HCT116 (cell line): ENCODE measurements around the gene WBP1L. TPM values are rescaled to one million over a fixed set of nuclear protein-coding genes. Genes with fewer than 3 reads are reported as not detected.

Experiments
- ATAC-seq: fragments of 200-7000 bp; cut with Tn5 transposase; 2 replicates; pipeline ENCODE4 v1.9.1; 2020; ENCODE audit warnings: mild to moderate bottlenecking, moderate library complexity
- BruUV-seq: library from RNA; stranded (reverse); fragments of 400-500 nt; replicated peaks from 2 replicates; lab custom pipeline; 2021; lab: Mats Ljungman, UMichigan
- CTCF ChIA-PET: fragments of 300-600 bp; sonication (Branson Sonifier 250); formaldehyde crosslinking; loops from one replicate; lab custom pipeline; 2021; ENCODE audit warnings: antibody characterized with exemption; lab: Charles Lee
- POLR2A ChIA-PET: fragments of 300-600, 350-600 bp; sonication (Branson Sonifier 250); formaldehyde crosslinking; loops from one replicate; lab custom pipeline; 2021; ENCODE audit warnings: antibody characterized with exemption; lab: Charles Lee
- RAD21 ChIA-PET, 2 experiments: fragments of 300-600 bp; sonication (Branson Sonifier 250); formaldehyde crosslinking; loops; one replicate each; lab custom pipeline; 2023; ENCODE audit warnings: low total read pairs in 2 of 2; ENCODE audit not compliant: uncharacterized antibody in 2 of 2, unreplicated experiment in 2 of 2, low non-redundant PET in 1 of 2; lab: Charles Lee
- DNase-seq: peaks from one replicate; pipeline ENCODE4 v3.0.0-alpha.2; 2010; ENCODE audit warnings: low read depth, low spot score
- H2AFZ ChIP-seq: fragments of 200-600 bp; shearing (Covaris generic), sonication (generic); 2 replicates; pipeline ENCODE4 v1.6.1; 2017; ENCODE audit warnings: low read depth, mixed run types, mixed read lengths, antibody characterized with exemption, low read length; ENCODE audit not compliant: poor library complexity, severe bottlenecking
- H3K27ac ChIP-seq: 2 replicates; pipeline ENCODE4 v1.5.1; 2012; ENCODE audit warnings: low read depth, low read length
- H3K27me3 ChIP-seq: fragments of 200-600 bp; sonication (generic); 2 replicates; pipeline ENCODE4 v1.6.1; 2016; ENCODE audit warnings: mixed run types, low read length, mixed read lengths; ENCODE audit not compliant: insufficient read depth
- H3K36me3 ChIP-seq, 2 experiments: fragments of 200-500 bp in 1 of 2; fragments of 200-600 bp in 1 of 2; sonication (Bioruptor generic) in 1 of 2; sonication (generic) in 1 of 2; 2 replicates each; pipeline versions ENCODE4 v1.5.1 to v1.6.1; 2014 to 2016; ENCODE audit warnings: low read length in 2 of 2, inconsistent platforms in 1 of 2, mixed read lengths in 1 of 2, mixed run types in 1 of 2; ENCODE audit not compliant: insufficient read depth in 2 of 2, control insufficient read depth in 1 of 2
- H3K4me1 ChIP-seq, 2 experiments: fragments of 200-600 bp in 1 of 2; sonication (generic) in 1 of 2; 2 replicates each; pipeline versions ENCODE4 v1.5.1 to v1.6.1; 2012 to 2017; ENCODE audit warnings: low read length in 2 of 2, inconsistent platforms in 1 of 2, mild to moderate bottlenecking in 1 of 2, mixed read lengths in 1 of 2, mixed run types in 1 of 2, moderate library complexity in 1 of 2; ENCODE audit not compliant: insufficient read depth in 2 of 2, control insufficient read depth in 1 of 2
- H3K4me2 ChIP-seq: fragments of 200-600 bp; sonication (generic); 2 replicates; pipeline ENCODE4 v1.6.1; 2017; ENCODE audit warnings: mixed run types, low read length, mixed read lengths
- H3K4me3 ChIP-seq, 2 experiments: fragments of 200-600 bp in 1 of 2; sonication (generic) in 1 of 2; replicated peaks in 1 of 2; 2 replicates each; pipeline ENCODE4 v1.5.1; 2011 to 2016; ENCODE audit warnings: low read length in 2 of 2, control low read depth in 1 of 2, low read depth in 1 of 2, mild to moderate bottlenecking in 1 of 2, mixed read lengths in 1 of 2, mixed run types in 1 of 2
- H3K79me2 ChIP-seq: fragments of 200-600 bp; sonication (generic); 2 replicates; pipeline ENCODE4 v1.6.1; 2017; ENCODE audit warnings: mild to moderate bottlenecking, mixed run types, low read length, moderate library complexity, mixed read lengths; ENCODE audit not compliant: insufficient read depth
- H3K9ac ChIP-seq: fragments of 200-600 bp; sonication (generic); 2 replicates; pipeline ENCODE4 v1.6.1; 2016; ENCODE audit warnings: low read length, mixed read lengths
- H3K9me2 ChIP-seq: fragments of 200-600 bp; sonication (generic), shearing (Covaris generic); 2 replicates; pipeline ENCODE4 v1.6.1; 2017; ENCODE audit warnings: mixed run types, mild to moderate bottlenecking, moderate library complexity; ENCODE audit not compliant: insufficient read depth
- H3K9me3 ChIP-seq, 2 experiments: fragments of 200-500 bp in 1 of 2; fragments of 200-600 bp in 1 of 2; sonication (Bioruptor generic) in 1 of 2; sonication (generic) in 1 of 2; 2 replicates each; pipeline ENCODE4 v1.6.1; 2014 to 2017; ENCODE audit warnings: low read length in 2 of 2, mixed read lengths in 2 of 2, inconsistent platforms in 1 of 2, low read depth in 1 of 2, mild to moderate bottlenecking in 1 of 2, mixed run types in 1 of 2, moderate library complexity in 1 of 2; ENCODE audit not compliant: control insufficient read depth in 1 of 2, insufficient read depth in 1 of 2
- H4K20me1 ChIP-seq: fragments of 200-600 bp; sonication (generic), shearing (Covaris generic); 2 replicates; pipeline ENCODE4 v1.6.1; 2017; ENCODE audit warnings: mixed run types, mild to moderate bottlenecking, moderate library complexity; ENCODE audit not compliant: insufficient read depth
- ELF1 ChIP-seq: IDR thresholded peaks from 2 replicates; pipeline ENCODE4 v1.6.1; 2012; ENCODE audit warnings: low read depth, borderline replicate concordance
- EZH2phosphoT487 ChIP-seq: fragments of 200-600 bp; IDR thresholded peaks from 2 replicates; pipeline ENCODE4 v1.6.1; 2018; ENCODE audit warnings: antibody characterized with exemption, borderline replicate concordance
- FOSL1 ChIP-seq: IDR thresholded peaks from 2 replicates; pipeline ENCODE4 v1.6.1; 2012; ENCODE audit warnings: low read depth
- JUND ChIP-seq: IDR thresholded peaks from 2 replicates; pipeline ENCODE4 v1.6.1; 2012
- SIN3A ChIP-seq: IDR thresholded peaks from 2 replicates; pipeline ENCODE4 v1.6.1; 2012; ENCODE audit warnings: low read depth
- SP1 ChIP-seq: IDR thresholded peaks from 2 replicates; pipeline ENCODE4 v1.6.1; 2012; ENCODE audit warnings: low read depth
- ZFX ChIP-seq: fragments of 450-650 bp; IDR thresholded peaks from 2 replicates; pipeline ENCODE4 v1.6.1; 2017
- intact Hi-C: fragments of 100-400 bp; cut with micrococcal nuclease; formaldehyde crosslinking; loops from 2 replicates; pipeline ENCODE4 v1.10.0; 2022
- total RNA-seq: library from RNA; stranded (reverse); gene quantifications from one replicate; pipeline ENCODE4 v1.2.1, GENCODE V29; 2021; ENCODE audit not compliant: unreplicated experiment
- TF ChIP-seq, protein P1 (sequence below): IDR thresholded peaks from 2 replicates; pipeline ENCODE4 v1.6.1; 2011; ENCODE audit warnings: mild to moderate bottlenecking, low read length, moderate library complexity; ENCODE audit not compliant: insufficient replicate concordance; ENCODE audit errors: extremely low read depth
- TF ChIP-seq, protein P2 (sequence below): IDR thresholded peaks from 2 replicates; pipeline ENCODE4 v1.6.1; 2012; ENCODE audit warnings: low read depth

The WBP1L gene
- total RNA-seq, 1 experiment from 2014 or later = 25.2 TPM

DNA sequence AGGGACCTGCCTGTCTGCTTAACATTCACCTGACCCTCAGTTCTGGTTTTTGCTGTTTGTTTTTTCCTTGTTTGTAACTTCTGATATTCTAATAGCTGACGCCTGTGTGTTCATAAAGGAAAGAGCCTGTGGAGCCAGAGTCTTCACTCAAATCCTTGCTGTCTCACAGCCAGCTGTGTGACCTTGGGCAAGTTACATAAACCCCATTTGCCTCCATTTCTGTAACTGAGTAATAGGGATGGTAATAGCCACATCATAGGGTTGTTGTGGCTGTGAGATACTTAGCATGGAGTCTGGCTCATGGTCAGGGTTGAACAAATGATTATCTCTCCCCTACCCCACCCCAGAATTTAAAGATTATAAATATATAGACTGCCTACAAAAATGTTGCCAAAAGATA, 27.0 kb downstream of the WBP1L start (continued):
- TF ChIP-seq, protein P1, sequence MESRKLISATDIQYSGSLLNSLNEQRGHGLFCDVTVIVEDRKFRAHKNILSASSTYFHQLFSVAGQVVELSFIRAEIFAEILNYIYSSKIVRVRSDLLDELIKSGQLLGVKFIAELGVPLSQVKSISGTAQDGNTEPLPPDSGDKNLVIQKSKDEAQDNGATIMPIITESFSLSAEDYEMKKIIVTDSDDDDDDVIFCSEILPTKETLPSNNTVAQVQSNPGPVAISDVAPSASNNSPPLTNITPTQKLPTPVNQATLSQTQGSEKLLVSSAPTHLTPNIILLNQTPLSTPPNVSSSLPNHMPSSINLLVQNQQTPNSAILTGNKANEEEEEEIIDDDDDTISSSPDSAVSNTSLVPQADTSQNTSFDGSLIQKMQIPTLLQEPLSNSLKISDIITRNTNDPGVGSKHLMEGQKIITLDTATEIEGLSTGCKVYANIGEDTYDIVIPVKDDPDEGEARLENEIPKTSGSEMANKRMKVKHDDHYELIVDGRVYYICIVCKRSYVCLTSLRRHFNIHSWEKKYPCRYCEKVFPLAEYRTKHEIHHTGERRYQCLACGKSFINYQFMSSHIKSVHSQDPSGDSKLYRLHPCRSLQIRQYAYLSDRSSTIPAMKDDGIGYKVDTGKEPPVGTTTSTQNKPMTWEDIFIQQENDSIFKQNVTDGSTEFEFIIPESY = no peak
- TF ChIP-seq SIN3A = no peak
- TF ChIP-seq, protein P2, sequence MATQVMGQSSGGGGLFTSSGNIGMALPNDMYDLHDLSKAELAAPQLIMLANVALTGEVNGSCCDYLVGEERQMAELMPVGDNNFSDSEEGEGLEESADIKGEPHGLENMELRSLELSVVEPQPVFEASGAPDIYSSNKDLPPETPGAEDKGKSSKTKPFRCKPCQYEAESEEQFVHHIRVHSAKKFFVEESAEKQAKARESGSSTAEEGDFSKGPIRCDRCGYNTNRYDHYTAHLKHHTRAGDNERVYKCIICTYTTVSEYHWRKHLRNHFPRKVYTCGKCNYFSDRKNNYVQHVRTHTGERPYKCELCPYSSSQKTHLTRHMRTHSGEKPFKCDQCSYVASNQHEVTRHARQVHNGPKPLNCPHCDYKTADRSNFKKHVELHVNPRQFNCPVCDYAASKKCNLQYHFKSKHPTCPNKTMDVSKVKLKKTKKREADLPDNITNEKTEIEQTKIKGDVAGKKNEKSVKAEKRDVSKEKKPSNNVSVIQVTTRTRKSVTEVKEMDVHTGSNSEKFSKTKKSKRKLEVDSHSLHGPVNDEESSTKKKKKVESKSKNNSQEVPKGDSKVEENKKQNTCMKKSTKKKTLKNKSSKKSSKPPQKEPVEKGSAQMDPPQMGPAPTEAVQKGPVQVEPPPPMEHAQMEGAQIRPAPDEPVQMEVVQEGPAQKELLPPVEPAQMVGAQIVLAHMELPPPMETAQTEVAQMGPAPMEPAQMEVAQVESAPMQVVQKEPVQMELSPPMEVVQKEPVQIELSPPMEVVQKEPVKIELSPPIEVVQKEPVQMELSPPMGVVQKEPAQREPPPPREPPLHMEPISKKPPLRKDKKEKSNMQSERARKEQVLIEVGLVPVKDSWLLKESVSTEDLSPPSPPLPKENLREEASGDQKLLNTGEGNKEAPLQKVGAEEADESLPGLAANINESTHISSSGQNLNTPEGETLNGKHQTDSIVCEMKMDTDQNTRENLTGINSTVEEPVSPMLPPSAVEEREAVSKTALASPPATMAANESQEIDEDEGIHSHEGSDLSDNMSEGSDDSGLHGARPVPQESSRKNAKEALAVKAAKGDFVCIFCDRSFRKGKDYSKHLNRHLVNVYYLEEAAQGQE = no peak
- TF ChIP-seq FOSL1 = no peak

DNA sequence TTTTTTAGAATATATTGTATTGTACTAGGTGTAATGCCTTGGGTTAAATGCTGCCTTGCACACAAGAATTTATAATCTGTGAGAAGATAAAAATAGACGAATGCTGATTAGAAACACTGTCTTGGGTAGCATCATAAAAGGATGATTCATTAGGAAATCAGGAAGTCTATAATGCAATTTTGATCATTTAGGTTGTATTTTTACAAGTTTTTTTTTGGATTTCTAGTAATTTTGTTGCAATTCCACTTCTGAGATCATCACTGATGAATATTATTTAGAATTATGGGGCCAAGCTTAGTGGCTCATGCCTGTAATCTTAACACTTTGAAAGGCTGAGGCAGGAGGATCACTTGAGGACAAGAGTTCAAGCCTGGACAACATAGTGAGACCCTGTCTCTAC, 29.6 kb downstream of the WBP1L start:
- CTCF ChIA-PET = no interaction called here
- Histone ChIP-seq H3K4me3 (no peak overlapping the region), H3K9me2 (no peaks in the 10 kb centered on the region), H3K4me2 (no peak overlapping the region), H3K4me1 (no peaks in the 10 kb centered on the region), H2AFZ (no peak overlapping the region), H4K20me1 (no peaks in the 10 kb centered on the region), H3K36me3 (no peaks in the 10 kb centered on the region), H3K9me3 (no peaks in the 10 kb centered on the region), H3K79me2 (no peaks in the 10 kb centered on the region), H3K27me3 (no peaks in the 10 kb centered on the region)
- no peak for ATAC-seq
- no TSS peak for BruUV-seq
- intact Hi-C loops = no loop called here
- TF ChIP-seq SP1 = no peak
- TF ChIP-seq JUND = no peak
- no peak for TF ChIP-seq ZFX
- TF ChIP-seq ELF1 = no peak
- TF ChIP-seq, protein P1 = no peak
- no peak for TF ChIP-seq SIN3A
- TF ChIP-seq EZH2phosphoT487 = no peak
- TF ChIP-seq, all 23 proteins: peak for 0
- ChIA-PET RAD21 (no interaction called here), POLR2A (no interaction called here)
- no peak for DNase-seq
- no peak overlapping the region for H3K9ac ChIP-seq
- no peak overlapping the region for H3K27ac ChIP-seq
